Hepatic stellate cell (primary cell): ENCODE measurements around the gene EPHX1.
"Not testable (repeated sequence)": the region's sequence is repeated elsewhere in the genome, so short reads cannot be mapped to it uniquely, and the experiment has no call there.

ENCODE experiments used
- DNase-seq: peaks from one replicate; pipeline ENCODE4 v3.0.0; 2011; ENCODE audit warnings: low spot score

Gene EPHX1

GRCh38 chr1:225809842-225810578 lies at the start of gene EPHX1:
TSS of gene EPHX1 (plus strand) at chr1:225810124. CDS start at chr1:225828730, 18,606 bp downstream.
- peak; percentile 98 for DNase-seq

- no peak for DNase-seq
These were observed 49.4 kb upstream of the EPHX1 start for GRCh38 chr1:225760531-225760930.

- DNase-seq: not testable (repeated sequence)
These were observed 48.5 kb upstream of the EPHX1 start for GRCh38 chr1:225761395-225761794.

- no peak for DNase-seq
These were observed 47.9 kb upstream of the EPHX1 start for GRCh38 chr1:225762002-225762441.

GRCh38 chr1:225762444-225762843 lies 47.5 kb upstream of the EPHX1 start:
- DNase-seq: no peak

- peak; percentile 56 for DNase-seq
These were observed 46.0 kb upstream of the EPHX1 start for GRCh38 chr1:225763716-225764548.

GRCh38 chr1:225765982-225766674 lies 43.8 kb upstream of the EPHX1 start:
- no peak for DNase-seq

- peak; percentile 67 for DNase-seq
These were observed 42.8 kb upstream of the EPHX1 start for GRCh38 chr1:225766967-225767633.

GRCh38 chr1:225767634-225768540 lies 42.0 kb upstream of the EPHX1 start:
- peak; percentile 47 for DNase-seq

GRCh38 chr1:225768662-225769426 lies 41.1 kb upstream of the EPHX1 start:
- no peak for DNase-seq

GRCh38 chr1:225769687-225770086 lies 40.2 kb upstream of the EPHX1 start:
- no peak for DNase-seq

GRCh38 chr1:225770561-225771248 lies 39.2 kb upstream of the EPHX1 start:
- DNase-seq: no peak

GRCh38 chr1:225771661-225772322 lies 38.1 kb upstream of the EPHX1 start:
- no peak for DNase-seq

GRCh38 chr1:225772323-225772768 lies 37.6 kb upstream of the EPHX1 start:
- peak; percentile 82 for DNase-seq

- no peak for DNase-seq
These were observed 37.1 kb upstream of the EPHX1 start for GRCh38 chr1:225772848-225773247.

- no peak for DNase-seq
These were observed 35.4 kb upstream of the EPHX1 start for GRCh38 chr1:225774281-225775147.

GRCh38 chr1:225776294-225776693 lies 33.6 kb upstream of the EPHX1 start:
- DNase-seq: no peak

- DNase-seq: no peak
These were observed 32.8 kb upstream of the EPHX1 start for GRCh38 chr1:225777058-225777582.
